Glutamatergic neuron (in vitro differentiated cells): ENCODE measurements around the gene FRAS1. TPM values are rescaled to one million over a fixed set of nuclear protein-coding genes. Genes with fewer than 3 reads are reported as not detected.

Experiments
- DNase-seq: peaks from one replicate; pipeline ENCODE4 v3.0.0; 2022
- H3K27ac Mint-ChIP-seq: one replicate; pipeline ENCODE4 v1.8.0; 2020; ENCODE audit warnings: mild to moderate bottlenecking, mixed read lengths, inconsistent platforms; ENCODE audit not compliant: unreplicated experiment
- H3K27me3 Mint-ChIP-seq: one replicate; pipeline ENCODE4 v1.8.0; 2020; ENCODE audit warnings: mild to moderate bottlenecking, moderate library complexity, mixed read lengths, inconsistent platforms; ENCODE audit not compliant: unreplicated experiment
- H3K36me3 Mint-ChIP-seq: one replicate; pipeline ENCODE4 v1.8.0; 2020; ENCODE audit warnings: mild to moderate bottlenecking, mixed read lengths, inconsistent platforms; ENCODE audit not compliant: unreplicated experiment
- H3K4me1 Mint-ChIP-seq: one replicate; pipeline ENCODE4 v1.8.0; 2020; ENCODE audit warnings: mild to moderate bottlenecking, low read depth, mixed read lengths, inconsistent platforms; ENCODE audit not compliant: unreplicated experiment
- H3K4me3 Mint-ChIP-seq: one replicate; pipeline ENCODE4 v1.8.0; 2020; ENCODE audit warnings: mild to moderate bottlenecking, mixed read lengths, inconsistent platforms; ENCODE audit not compliant: unreplicated experiment
- H3K9me3 Mint-ChIP-seq: one replicate; pipeline ENCODE4 v1.8.0; 2020; ENCODE audit warnings: mild to moderate bottlenecking, moderate library complexity, mixed read lengths, inconsistent platforms; ENCODE audit not compliant: unreplicated experiment
- CTCF ChIP-seq: fragments of 200-600 bp; sonication (generic); IDR thresholded peaks from one replicate; pipeline ENCODE4 v1.5.0; 2021; ENCODE audit not compliant: partially characterized antibody, unreplicated experiment
- total RNA-seq: library from RNA; stranded (reverse); fragmentation: NEBNext Ultra II Directional; extraction: Animal tissue kit (Norgen Biotek cat#: 25700); gene quantifications from one replicate; pipeline ENCODE4 v1.2.1, GENCODE V29; 2021; ENCODE audit not compliant: unreplicated experiment

Gene FRAS1
- total RNA-seq, 1 donor from 2014 or later: 18.7 TPM

GRCh38 chr4:78426972-78427371 lies 369.8 kb downstream of the FRAS1 start:
- Mint-ChIP-seq H3K27ac (no peak overlapping the region), H3K9me3 (no peaks in the 10 kb centered on the region), H3K4me1 (no peaks in the 10 kb centered on the region), H3K27me3 (peaks cover 1% of the 10 kb centered on the region), H3K4me3 (no peak overlapping the region), H3K36me3 (peaks cover 4% of the 10 kb centered on the region)
- no peak for DNase-seq
- no peak for TF ChIP-seq CTCF

DNA sequence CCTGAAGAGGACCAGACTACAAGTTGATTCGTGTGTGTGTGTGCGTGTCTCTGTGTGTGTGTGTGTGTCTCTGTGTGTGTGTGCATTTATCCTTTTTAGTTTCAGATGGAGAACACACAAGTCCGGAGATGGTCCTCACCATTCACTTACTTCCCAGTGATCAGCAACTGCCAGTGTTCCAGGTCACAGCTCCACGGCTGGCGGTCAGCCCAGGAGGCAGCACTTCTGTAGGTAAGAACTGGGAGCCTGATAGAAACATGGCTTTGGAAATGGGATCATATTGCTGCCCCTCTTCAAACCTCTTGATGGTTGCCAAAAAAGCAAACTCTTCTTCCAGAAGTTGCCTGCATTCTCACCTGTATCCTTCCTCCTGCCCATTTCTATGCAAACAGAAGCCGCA lies 371.9 kb downstream of the FRAS1 start:
- Mint-ChIP-seq H3K4me3 (no peak overlapping the region), H3K27ac (no peak overlapping the region), H3K4me1 (no peaks in the 10 kb centered on the region), H3K36me3 (no peaks in the 10 kb centered on the region), H3K27me3 (peaks cover 1% of the 10 kb centered on the region), H3K9me3 (no peaks in the 10 kb centered on the region)
- TF ChIP-seq CTCF: no peak
- DNase-seq: no peak

GRCh38 chr4:78432896-78433295 lies 375.8 kb downstream of the FRAS1 start:
- no peaks in the 10 kb centered on the region for H3K36me3 Mint-ChIP-seq
- H3K27ac Mint-ChIP-seq: no peak overlapping the region

GRCh38 chr4:78437608-78438088 lies 380.5 kb downstream of the FRAS1 start:
- TF ChIP-seq CTCF: no peak
- H3K4me3 Mint-ChIP-seq: no peak overlapping the region
- no peak for DNase-seq
- H3K27me3 Mint-ChIP-seq: no peaks in the 10 kb centered on the region
- H3K27ac Mint-ChIP-seq: no peak overlapping the region
- H3K4me1 Mint-ChIP-seq: peaks cover 15% of the 10 kb centered on the region
- no peaks in the 10 kb centered on the region for H3K36me3 Mint-ChIP-seq
- no peaks in the 10 kb centered on the region for H3K9me3 Mint-ChIP-seq

More at GRCh38 chr4:78432896-78433295, 375.8 kb downstream of the FRAS1 start:
- DNase-seq: no peak
- peaks cover 1% of the 10 kb centered on the region for H3K27me3 Mint-ChIP-seq
- TF ChIP-seq CTCF: no peak
- H3K9me3 Mint-ChIP-seq: no peaks in the 10 kb centered on the region
- peaks cover 3% of the 10 kb centered on the region for H3K4me1 Mint-ChIP-seq
- H3K4me3 Mint-ChIP-seq: no peak overlapping the region

DNA sequence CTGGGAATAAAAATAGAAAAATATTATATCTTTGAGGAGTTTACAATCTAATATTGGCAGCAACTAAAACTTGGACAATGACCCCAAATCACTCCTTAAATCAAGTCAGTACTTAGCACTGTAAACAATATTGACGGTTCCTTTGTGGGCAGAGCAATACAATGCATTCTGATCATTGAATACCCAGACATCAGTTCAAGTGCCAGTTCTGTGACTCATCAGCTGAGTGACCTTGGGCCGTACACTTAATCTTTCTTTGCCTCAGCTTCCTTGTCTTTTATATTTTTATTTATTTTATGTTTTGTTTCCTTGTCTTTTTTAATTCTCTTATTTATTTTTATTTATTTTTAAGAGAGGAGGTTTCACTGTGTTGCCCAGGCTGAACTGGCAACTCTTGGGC lies 382.2 kb downstream of the FRAS1 start:
- H3K27ac Mint-ChIP-seq: no peak overlapping the region
- no peaks in the 10 kb centered on the region for H3K27me3 Mint-ChIP-seq
- H3K36me3 Mint-ChIP-seq: no peaks in the 10 kb centered on the region
- TF ChIP-seq CTCF: no peak
- peaks cover 15% of the 10 kb centered on the region for H3K4me1 Mint-ChIP-seq
- DNase-seq: no peak
- H3K9me3 Mint-ChIP-seq: no peaks in the 10 kb centered on the region
- H3K4me3 Mint-ChIP-seq: no peak overlapping the region
